SH-SY5Y (cell line): ENCODE results near the gene TUBB.

Experiments
- GATA2 ChIP-seq: IDR thresholded peaks from 2 replicates; pipeline ENCODE4 v1.6.1; 2011; ENCODE audit warnings: mild to moderate bottlenecking, low read depth, low read length
- GATA3 ChIP-seq: IDR thresholded peaks from 2 replicates; pipeline ENCODE4 v1.6.1; 2011; ENCODE audit warnings: low read depth, mild to moderate bottlenecking, low read length, moderate library complexity

DNA sequence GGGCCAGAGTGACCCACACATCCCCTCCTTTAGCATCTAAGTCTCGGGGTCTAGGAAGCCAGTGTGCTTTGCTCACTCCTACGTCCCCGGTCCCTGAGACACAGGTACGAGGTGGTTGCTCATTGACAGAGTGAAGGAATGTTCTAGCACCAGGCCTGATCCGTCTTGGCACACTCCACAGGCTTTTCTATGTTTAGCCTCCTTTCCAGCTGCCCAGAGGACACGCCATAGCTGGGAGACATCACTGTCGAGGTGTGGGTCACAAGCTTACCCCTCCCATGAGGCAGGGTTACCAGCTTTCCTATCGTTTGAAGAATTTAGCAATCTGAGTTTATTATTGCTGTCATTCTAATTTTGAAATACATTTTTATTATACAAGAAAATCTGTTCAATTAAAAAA, 54.5 kb downstream of the TUBB start:
- no peak for TF ChIP-seq GATA3
- no peak for TF ChIP-seq GATA2
